HG03439 (cell line): Measurements from ENCODE around the gene PSME3IP1.

Experiments used
- ATAC-seq: cut with Tn5 transposase; IDR thresholded peaks from one replicate; pipeline ENCODE4 v1.9.1; 2021; ENCODE audit warnings: mild to moderate bottlenecking, moderate library complexity; ENCODE audit not compliant: unreplicated experiment

The PSME3IP1 gene

DNA sequence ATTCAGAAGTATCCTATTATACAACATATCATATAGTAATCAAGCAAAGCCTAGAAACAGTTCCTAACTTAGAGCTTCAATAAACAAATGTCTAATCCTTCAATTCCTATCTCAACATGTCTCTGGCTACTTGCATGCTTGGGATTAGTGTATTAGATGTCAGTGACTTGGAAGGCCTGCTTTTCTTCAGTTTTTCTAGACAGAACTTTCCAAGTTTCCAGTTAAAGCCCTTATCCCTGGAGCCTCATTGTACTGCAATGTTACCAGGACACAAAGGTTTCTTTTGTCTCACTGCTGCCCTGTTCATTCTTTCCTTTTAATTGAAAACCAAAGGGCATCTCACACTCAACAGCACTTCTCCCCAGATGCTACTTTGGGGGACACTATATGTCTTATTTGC is 16.5 kb downstream of the PSME3IP1 start:
- no peak for ATAC-seq

DNA sequence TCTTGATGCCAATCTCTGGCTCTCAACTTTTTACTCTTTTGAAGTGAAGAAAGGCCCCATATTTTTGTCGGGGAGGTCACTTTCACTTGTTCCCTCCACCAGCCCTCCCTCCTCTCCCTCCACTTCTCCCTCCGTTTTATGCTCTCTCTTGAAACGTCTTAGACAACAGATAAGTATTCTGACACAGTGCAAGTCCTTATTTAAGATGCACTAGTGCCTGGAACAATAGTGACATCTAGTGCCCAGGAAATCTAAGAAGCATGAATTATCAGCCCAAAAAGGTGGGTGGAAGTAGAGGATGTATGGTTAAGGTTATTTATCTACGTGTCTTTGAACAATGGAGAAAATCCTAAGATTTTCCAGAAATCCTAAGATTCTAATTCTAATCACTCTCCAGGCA is 17.9 kb downstream of the PSME3IP1 start:
- no peak for ATAC-seq

DNA sequence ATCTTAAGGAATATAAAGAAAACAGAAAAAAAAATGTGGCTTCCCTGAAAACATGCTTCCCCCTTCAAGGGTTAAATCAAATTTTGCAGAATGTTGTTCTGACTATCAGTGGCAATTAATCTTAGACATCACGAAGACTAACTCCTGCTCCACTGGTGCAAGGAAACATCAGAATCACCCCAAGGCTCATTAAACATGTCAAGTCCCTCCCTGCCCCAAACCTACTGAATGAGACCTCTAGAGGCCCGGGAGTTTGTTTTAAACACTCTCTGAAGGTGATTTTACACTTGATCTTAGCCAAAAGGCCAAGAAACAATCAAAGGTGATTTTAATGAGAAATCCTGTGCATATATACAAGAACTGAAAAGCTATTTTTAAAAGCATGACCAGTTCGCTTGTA is 18.3 kb downstream of the PSME3IP1 start:
- no peak for ATAC-seq

DNA sequence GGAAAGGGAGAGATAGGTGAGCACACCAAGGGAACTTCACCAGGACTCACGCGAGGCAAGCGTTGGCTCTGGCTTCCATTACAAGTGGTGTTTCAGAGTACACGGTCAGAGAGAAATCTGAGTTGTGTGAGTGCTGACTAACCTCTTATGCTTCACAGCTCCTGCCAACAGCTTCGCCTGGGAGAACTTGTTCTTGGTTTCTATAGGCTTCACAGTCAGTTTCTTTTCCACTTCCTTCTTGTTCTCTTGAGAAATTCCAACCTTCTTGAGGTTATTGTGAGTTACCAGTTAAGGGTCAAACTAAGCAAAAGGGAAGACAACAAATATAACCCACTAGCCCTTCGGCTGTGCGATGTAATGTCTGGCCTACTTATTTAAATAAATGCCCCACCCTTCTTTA is 18.9 kb downstream of the PSME3IP1 start:
- no peak for ATAC-seq

DNA sequence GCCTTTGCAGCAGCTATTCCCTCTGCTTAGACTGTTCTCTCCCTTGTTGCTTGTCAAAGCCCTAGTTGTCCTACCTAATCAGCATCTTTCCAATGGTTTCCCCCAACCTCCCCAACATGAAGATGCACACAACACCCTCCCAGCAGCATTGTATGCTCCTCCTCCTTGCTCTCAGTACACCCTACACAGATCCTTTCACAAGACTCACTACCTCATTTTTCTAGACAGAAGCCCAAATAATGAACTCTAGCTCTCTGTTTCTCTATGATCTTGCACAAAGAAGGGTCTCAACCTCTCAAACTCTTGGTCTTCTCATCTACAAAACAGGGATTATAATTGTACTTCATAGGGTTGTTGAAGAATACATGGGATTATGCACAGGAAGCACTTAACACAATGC is 19.4 kb downstream of the PSME3IP1 start:
- ATAC-seq = no peak

DNA sequence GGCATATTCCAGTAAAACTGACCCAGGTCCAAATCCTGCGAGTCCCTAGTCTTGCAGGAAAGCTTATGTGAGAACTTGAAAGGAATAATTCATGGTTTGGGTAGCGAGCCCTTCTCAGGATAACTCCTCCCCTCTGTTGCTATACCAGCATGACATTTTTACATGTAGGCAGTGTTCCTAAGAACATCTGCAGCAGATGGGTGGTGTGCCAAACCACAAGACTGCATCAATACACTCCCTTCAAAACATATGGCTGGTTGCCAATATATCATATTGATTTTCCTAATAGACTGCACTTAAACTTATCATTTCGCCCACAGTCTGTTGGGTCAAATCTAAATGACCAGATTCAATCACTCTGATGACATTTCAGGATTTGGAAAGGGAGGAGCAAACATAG is 19.9 kb downstream of the PSME3IP1 start:
- ATAC-seq = no peak

DNA sequence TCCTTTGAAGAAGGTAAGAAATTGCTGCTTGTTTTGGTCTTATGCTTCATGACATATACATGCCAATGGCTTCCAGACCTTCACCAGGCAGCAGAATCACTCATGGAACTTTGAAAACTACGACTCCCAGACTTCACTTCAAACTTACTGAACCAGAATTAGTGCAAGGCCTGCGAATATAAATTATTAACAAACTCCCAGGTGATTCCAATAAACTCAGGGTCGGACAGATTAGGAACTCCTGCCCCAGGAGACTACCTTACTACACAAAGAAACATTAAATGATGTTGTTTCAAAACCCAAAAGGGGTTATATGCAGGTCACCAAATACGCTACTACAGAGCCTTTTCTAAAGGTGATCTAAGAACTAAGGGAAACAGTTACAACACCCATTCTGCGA is 20.4 kb downstream of the PSME3IP1 start:
- ATAC-seq = no peak

DNA sequence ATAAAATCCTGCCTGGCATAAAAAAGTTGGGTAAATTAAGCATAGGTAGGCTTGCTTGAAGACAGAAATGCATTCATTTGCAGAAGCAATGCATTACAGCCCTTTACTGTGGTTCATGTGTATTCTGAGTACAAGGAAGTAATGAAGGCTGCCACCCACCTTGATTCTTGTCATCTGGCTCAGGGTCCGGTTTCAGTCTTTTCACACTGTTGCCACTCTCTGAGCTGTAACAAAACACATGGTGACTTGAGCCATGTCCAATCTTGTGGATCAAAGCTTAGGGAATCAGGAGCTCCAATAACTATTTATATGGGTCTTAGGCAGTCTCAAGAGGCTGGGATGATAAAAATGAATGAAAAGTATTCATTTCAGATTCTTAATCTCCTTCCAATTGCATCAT is 22.0 kb downstream of the PSME3IP1 start:
- no peak for ATAC-seq

DNA sequence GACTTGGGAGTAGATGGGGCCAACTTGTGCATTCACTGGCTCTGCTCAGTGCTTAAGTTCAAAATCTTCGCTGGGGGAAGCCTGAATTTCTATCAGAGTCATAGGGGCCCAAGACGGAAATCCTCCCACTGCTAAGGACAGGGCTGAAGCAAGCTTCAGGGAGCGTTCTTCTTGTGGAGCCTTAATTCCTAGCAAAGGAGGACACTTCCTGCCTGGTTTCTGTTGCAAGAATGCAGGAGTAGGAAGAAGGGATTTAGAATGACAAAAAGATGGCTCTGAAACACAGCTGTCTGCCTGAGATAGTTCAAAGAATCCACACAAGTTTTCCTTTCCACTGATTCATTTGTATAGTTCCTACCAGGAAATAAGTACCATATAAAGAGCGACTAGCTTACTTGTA is 26.4 kb downstream of the PSME3IP1 start:
- no peak for ATAC-seq

DNA sequence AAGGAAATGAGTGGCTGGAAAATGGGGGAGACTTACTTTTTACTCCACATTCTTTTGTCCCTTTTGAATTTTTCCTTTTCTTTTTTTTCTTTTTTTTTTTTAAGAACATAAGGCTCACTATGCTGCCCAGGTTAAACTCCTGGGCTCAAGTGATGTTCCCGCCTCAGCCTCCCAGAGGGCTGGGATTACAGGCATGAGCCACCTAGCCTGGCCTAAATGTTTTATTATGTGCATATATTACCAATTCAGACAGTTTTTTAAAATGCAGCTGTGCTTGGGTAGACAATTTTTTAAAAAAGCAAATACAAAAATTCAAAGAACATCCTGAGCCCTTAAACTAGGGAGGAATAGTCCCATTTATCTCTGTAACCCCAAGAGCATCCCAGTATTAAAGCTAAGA is 28.3 kb downstream of the PSME3IP1 start:
- ATAC-seq = no peak

DNA sequence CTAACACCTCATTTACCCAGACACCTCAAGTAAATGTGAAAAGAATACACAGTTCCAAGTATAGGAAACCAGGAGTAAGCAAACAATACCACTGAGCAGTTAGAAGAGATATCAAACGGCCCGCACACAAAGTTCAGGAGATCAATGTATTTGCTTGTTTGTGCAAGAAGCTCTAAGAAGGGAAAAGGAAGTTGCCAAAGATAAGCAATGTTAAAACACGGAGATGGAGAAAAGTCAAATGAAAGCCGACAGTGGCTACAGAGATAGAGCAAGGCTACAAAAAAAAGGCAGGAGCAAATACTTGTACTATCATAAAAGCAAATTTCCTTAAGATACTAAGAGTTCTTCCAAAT is 29.5 kb downstream of the PSME3IP1 start:
- ATAC-seq = no peak

DNA sequence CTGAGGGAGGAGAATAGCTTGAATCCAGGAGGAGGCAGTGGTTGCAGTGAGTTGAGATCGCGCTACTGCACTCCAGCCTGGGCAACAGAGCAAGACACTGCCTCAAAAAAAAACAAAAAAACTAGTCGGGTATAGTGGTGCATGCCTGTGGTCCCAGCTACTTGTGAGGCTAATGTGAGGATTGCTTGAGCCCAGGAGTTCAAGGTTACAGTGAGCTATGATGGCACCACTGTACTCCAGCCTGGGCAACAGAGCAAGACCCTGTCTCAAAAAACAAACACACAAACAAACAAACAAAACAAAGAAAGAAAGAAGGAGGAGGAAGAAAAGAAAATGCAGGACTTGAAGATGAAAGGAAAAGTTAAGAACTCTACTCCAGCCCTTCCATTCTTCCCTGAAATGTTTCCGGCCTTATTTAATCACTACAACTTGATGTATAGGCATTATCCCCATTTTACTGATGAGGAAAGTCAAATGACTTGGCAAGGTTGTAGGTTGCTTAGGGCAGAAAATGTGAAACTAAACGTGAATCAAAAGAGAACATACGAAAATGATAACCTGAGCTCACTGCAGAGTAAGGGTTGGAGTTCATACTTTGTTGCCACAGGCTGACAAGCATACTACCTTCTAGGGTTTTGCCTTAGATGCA is 30.0 kb downstream of the PSME3IP1 start:
- no peak for ATAC-seq

DNA sequence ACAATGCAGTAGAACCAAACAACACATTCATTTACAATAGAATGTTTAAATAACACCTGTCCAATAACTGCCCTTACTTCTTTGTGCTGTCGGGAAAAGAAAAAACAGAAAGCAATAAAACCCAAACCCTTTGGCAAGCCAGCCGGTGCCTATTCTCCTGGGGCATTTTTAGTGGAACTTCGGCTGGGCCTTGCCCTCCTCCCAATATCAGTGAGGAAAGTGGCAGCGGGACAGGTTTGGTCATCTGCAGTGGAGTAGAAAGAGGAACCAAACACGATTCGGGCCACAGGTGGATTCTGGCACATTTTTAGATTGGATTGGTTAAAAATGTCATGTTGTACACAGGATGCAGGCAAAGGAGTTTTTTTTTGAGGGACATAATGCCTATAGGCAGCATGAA is 32.0 kb downstream of the PSME3IP1 start:
- no peak for ATAC-seq

DNA sequence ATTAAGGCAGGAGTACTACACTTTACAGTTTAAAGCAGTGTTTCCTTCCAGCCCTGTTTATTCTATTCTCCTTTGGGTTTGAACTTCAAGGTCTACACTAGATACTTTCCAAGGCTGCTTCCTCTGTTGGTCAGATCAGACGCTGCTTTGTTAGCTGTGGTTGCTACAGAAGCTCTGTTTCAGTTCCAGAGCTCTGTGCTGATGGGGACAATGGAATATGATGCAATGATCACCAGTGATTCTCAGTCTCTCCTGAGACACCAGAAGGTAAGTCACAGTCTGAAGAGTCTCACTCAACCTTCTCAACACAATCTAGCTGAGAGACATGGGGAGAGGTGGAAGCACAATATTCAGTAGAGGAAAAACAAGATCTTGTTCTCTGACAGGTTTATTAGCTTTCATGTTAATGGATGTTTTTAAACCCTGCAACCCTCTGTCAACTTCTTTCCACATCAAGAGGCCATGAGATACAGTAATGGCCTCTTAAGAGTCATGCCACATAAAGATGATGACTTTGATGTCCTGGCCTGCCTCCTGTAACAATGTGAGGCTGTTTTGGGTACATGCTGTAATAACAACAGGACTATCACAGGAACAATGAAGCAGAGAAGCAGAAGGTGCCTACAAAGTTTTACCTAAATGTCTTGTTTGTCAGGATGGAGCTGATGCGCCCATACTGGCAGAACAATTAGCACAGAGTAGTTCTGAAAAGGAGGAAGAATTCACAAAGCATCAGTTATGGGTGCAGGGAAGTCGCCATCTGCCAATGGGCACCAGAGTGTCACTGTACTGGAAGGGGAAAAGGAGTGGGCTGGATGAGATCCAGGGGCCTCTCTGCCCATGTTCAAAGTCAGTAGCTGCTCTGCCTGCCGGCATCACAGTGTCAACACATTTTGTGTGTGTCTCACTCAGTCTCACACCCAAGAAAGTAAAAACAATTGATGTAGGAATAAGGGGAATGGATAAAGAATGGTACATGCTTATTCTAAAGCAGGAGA is 33.4 kb downstream of the PSME3IP1 start:
- ATAC-seq = no peak

DNA sequence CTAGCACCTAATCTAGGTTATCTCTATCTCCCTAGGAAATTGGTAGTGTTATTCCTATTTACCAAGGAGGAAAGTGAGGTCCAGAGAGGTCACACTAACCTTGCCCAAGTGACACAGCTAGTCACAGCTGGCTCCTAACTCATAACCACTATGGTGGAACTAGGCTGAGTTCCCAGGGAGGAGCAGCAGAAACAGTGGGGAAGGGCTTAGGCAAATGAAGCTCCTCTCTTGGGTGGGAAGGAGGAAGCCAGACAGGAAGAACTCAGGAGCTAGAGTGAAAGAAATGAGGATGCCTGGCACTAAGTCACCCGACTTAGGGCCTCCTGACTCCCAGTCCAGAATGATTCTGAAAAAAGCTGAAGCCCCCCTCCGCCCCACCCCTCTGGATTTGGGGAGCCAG is 34.5 kb downstream of the PSME3IP1 start:
- ATAC-seq = no peak

DNA sequence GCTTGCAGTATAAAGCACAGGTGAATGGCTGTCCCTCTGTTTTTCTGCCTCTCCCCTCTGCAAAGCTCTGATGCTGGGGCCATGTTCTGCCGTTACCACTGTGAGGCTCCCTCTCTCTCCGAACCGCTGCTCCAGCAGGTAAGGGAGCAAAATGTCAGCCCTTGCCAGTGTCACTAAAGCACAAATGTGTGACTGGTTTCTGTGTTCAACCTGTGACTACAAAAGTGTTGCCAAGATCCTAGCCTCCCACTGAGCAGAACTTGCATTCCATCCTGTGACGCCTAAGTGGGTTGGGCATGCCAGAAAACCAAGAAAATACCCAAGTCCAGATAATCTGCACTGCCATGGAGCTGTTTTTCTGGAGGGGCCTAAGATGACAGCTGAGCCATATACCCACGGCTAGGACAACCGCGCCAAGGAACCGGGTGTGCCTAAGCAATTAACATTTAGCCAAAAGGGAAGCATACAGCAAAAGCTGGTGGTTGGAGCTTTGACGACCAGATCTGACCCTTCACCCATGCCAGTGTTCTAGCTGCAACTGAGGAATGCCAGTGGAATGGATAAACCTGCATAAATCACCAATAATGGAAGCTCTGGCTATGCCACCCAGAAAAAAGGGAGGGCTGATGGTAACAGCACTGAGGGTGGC is 35.0 kb downstream of the PSME3IP1 start:
- ATAC-seq = no peak

DNA sequence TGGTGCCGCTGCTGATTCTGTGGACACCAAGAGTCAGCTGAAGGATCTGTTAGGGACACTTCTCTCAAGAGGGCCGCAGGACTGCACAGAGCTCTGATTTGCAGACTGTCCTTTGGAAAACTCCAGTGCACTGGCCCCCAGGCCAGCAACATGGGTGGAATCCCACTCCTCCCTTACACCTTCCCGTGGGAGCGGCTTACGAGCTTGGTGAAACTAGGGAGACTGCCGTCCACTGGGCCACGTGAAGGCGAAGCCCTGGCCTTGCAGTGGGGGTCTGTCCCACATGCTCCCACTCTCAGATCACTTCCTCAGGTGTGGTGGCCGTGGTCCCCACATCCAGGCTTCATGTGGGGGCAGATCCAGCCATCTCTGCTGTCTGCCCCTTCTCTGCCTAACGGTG is 36.4 kb downstream of the PSME3IP1 start:
- ATAC-seq = no peak

DNA sequence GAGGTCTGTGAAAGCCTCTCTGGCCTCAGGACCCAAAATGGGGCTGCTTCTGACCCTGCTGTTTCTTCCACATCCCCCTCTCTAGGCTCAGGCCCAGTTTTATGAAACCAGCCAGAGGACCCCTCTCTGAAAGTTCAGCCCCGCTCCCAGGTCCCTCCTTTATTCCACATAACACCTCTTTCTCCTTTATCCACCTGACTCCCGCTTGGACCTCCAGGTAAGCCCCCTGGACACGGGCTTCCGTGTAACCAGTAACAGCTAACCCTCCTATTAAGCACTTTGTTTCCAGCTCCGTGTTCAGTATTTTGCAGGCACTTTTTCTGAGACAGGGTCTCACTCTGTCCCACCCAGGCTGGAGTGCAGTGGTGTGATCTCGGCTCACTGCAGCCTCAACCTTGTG is 37.4 kb downstream of the PSME3IP1 start:
- no peak for ATAC-seq

DNA sequence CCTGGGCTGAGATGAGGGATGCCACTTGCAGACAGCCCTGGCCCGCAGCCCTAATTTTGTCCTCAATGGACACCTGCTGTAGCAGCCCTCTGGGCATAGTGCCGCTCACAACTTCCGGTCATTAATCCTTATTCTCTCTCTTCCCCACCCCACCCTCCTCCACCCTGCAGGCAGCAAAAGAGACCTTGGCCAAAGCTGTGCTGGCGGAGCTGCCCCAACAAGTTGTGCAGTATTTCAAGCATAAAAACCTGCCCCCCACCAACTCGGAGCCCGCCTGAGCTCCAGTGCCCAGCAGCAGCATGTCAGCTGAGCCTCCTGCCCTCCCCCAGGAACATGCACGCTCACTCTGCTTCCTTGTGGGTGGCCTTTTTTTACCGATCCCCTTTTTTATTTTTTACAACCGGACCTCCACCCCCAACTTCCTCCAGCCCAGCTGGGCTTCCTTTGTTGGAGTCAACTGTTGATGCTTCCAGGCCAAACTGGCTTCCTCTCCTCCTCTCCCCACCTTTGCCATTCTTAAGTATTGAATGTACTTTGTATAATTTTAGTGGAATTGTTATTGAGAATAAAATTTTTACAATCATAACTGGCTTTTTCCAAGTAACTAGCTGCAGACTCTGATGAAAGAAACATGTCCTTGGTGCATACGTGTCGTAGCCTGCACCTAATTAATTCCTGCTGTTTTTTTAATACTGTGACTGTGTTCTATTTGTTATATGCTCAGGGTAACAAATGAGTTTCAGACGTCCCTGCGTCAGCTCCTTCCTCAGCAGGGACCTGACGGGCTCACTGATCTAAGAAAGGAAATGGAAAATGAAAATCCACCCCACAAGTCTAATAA is 38.2 kb downstream of the PSME3IP1 start:
- no peak for ATAC-seq

DNA sequence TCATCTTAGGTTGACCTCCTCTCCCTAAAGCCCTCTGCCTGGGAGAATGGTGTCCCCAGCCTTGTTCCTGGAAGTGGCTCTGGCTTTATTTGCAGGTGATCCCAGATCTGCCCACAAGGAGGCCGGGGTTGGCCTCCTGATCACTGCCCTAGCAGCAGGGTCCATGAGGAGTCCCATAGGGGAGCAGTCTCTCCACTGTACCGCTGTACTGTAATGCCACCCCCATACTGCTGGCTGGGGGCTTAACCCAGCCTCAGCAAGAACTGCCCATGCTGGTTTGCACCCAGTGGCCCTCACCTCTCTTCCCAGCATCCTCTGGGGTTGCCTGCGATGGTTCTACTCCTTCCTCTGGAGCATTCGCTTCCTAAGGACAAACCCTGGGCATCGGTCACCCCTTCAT is 39.1 kb downstream of the PSME3IP1 start:
- ATAC-seq = no peak

DNA sequence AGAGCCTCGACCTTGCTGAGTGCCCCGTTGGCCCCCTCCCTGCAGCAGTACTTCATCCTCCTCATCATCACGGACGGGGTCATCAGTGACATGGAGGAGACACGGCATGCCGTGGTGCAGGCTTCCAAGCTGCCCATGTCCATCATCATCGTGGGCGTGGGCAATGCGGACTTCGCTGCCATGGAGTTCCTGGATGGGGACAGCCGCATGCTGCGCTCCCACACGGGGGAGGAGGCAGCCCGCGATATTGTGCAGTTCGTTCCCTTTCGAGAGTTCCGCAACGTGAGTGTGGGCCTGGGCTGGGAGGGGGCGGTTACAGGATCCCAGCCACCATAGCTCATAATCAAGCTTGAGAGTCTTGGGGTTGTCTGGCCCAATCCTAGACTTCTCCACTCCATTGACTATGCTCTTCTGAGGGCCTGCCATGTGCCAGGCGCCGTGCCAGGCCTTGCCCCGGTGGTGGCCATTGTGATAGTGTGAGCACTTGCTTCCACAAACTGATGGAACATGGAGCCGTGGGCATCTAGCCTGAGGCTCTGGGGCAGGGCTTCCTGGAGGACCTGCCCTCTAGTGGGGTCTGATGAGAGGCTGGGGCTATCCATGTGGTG is 39.7 kb downstream of the PSME3IP1 start:
- ATAC-seq = no peak
